Sigmoid colon (tissue), 4 donors: ENCODE results near the gene CRADD.

ENCODE experiments used
- CTCF ChIP-seq, 4 experiments: fragments of 450-650 bp in 3 of 4; fragments of 200-600 bp in 1 of 4; IDR thresholded peaks; one replicate each; pipeline ENCODE4 v1.5.1; 2016 to 2019; ENCODE audit warnings: antibody characterized with exemption in 4 of 4, mild to moderate bottlenecking in 3 of 4, moderate library complexity in 2 of 4
- EP300 ChIP-seq, 4 donors: sonication (generic); formaldehyde crosslinking; IDR thresholded peaks; one replicate each; pipeline ENCODE4 v1.6.1; 2017; ENCODE audit warnings: antibody characterized with exemption in 4 of 4
- POLR2A ChIP-seq, 2 donors: fragments of 450-650 bp; IDR thresholded peaks; one replicate each; pipeline ENCODE4 v1.6.1; 2016; ENCODE audit warnings: antibody characterized with exemption in 2 of 2, mild to moderate bottlenecking in 2 of 2, moderate library complexity in 2 of 2
- POLR2AphosphoS5 ChIP-seq, 4 donors: sonication (generic); formaldehyde crosslinking; IDR thresholded peaks; one replicate each; pipeline ENCODE4 v1.6.1; 2017; ENCODE audit warnings: antibody characterized with exemption in 4 of 4

DNA sequence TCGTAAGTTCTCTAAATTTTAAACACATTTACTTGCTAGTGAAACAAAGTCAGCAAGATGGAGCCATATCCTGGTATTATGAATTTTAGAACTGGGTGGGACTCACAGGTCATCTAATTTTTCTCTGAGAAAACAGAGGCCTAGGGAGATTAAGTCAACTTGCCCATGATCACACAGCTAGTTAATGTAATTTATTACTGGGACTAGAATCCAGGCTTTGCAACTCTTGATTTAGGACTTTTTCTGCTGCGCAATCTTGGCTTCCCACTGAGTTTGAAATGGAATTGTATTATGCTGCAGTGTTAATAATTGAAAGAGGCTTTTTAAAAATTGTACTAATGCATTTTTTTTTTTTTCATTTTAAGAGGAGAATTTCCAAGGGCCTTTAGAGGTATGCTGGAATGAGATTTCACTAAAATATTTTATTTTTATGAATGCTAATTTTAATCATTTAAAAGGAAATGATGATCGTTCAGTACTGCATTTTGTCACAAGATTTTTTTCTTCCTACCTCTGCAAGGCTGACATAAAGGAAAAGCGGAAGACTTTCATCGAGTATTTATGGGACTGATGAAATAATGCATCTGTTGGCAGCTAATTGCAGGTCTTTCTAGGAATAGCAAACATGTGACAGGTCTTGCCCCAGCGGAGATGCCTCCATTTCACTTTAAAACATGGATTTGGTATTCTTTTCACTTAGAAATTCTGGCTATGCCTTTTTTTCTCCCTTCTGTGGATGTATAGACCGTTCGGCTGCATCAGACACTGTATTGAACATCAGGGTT is 9.6 kb downstream of the CRADD start:
- TF ChIP-seq POLR2A (IDR thresholded peaks at IDR 0.05) (no peak), CTCF (IDR thresholded peaks at IDR 0.05) (no peak), POLR2AphosphoS5 (IDR thresholded peaks at IDR 0.05) (peak in 2 of 4 donors; percentile 27 to 43), EP300 (IDR thresholded peaks at IDR 0.05) (peak in 1 of 4 donors; percentile 18)
